Lung (tissue), 12 donors: ENCODE measurements around the gene GDNF. TPM values are rescaled to one million over a fixed set of nuclear protein-coding genes. Genes with fewer than 3 reads are reported as not detected.

Source experiments
- ATAC-seq: fragments of 200-7000 bp; cut with Tn5 transposase; one replicate; pipeline ENCODE4 v1.9.1; 2020; ENCODE audit warnings: moderate number of reproducible peaks; ENCODE audit not compliant: insufficient read depth, low FRiP score
- DNase-seq, 3 donors: peaks; one replicate each; pipeline ENCODE4 v3.0.0-alpha.2; 2013 to 2017
- H3K27ac ChIP-seq, 2 donors: one replicate each; pipeline ENCODE4 v1.5.1; 2013; ENCODE audit warnings: mild to moderate bottlenecking in 2 of 2, moderate library complexity in 2 of 2, control low read depth in 1 of 2, inconsistent platforms in 1 of 2, low read depth in 1 of 2, low read length in 1 of 2
- H3K27me3 ChIP-seq, 3 donors: one replicate each; pipeline ENCODE4 v1.5.1; 2013; ENCODE audit warnings: low read length in 2 of 3; ENCODE audit not compliant: control insufficient read depth in 3 of 3, insufficient read depth in 3 of 3
- H3K36me3 ChIP-seq, 4 donors: one replicate each; pipeline ENCODE4 v1.5.1; 2013; ENCODE audit warnings: low read length in 4 of 4, mild to moderate bottlenecking in 1 of 4, moderate library complexity in 1 of 4; ENCODE audit not compliant: control insufficient read depth in 4 of 4, insufficient read depth in 4 of 4
- H3K4me1 ChIP-seq, 5 donors: one replicate each; pipeline ENCODE4 v1.5.1; 2013; ENCODE audit warnings: low read length in 5 of 5, mild to moderate bottlenecking in 2 of 5, moderate library complexity in 1 of 5; ENCODE audit not compliant: control insufficient read depth in 5 of 5, insufficient read depth in 5 of 5
- H3K4me3 ChIP-seq: one replicate; pipeline ENCODE4 v1.5.1; 2013; ENCODE audit warnings: mild to moderate bottlenecking, control low read depth, moderate library complexity
- H3K9ac ChIP-seq, 2 donors: one replicate each; pipeline ENCODE4 v1.5.1; 2013; ENCODE audit warnings: low read length in 2 of 2, control low read depth in 1 of 2; ENCODE audit not compliant: insufficient read depth in 1 of 2
- H3K9me3 ChIP-seq, 4 donors: one replicate each; pipeline ENCODE4 v1.5.1; 2013; ENCODE audit warnings: low read length in 3 of 4, mild to moderate bottlenecking in 1 of 4, moderate library complexity in 1 of 4; ENCODE audit not compliant: control insufficient read depth in 4 of 4, insufficient read depth in 3 of 4
- CTCF ChIP-seq: IDR thresholded peaks from 2 replicates; pipeline ENCODE4 v1.5.1; 2012; ENCODE audit warnings: mild to moderate bottlenecking; ENCODE audit errors: control extremely low read depth, extremely low read depth
- WGBS, 2 donors: extraction: QIAGEN DNeasy Blood & Tissue Kit; methylation state at CpG; one replicate each; pipeline ENCODE4 v1.1.7; 2013; 5-methylcytosine and 5-hydroxymethylcytosine counted together
- polyA plus RNA-seq, 2 donors: library from polyadenylated mRNA; stranded (reverse); fragments of 200-250 nt; gene quantifications; one replicate each; pipeline ENCODE4 v1.2.1, GENCODE V29; 2013
- total RNA-seq, 2 donors: library from RNA; depleted of rRNA in 1 of 2; stranded (reverse); fragments of >200 nt in 1 of 2; gene quantifications; one replicate each; pipeline ENCODE4 v1.2.1, GENCODE V29; 2014 to 2021
- donor health status: control.
- donor health status: control.
- donor health status: Bipolar disorder and iron deficiency.
- donor health status: healthy.
- donor health status: DM: yes; HTN: yes; CAD: no.

Gene GDNF
- total and polyA plus RNA-seq, 4 donors, result 0.05 TPM; not detected in 3

- Histone ChIP-seq H3K4me3 (no peak overlapping the region), H3K36me3 (no peaks in the 10 kb centered on the region), H3K9me3 (peaks cover 0 to 2% (median 0%) of the 10 kb centered on the region in 4 donors), H3K27me3 (no peaks in the 10 kb centered on the region), H3K27ac (no peak overlapping the region), H3K9ac (no peak overlapping the region), H3K4me1 (peaks cover 0 to 2% (median 0%) of the 10 kb centered on the region in 5 donors)
- ATAC-seq (no peak), DNase-seq (no peak)
- TF ChIP-seq CTCF, result no peak
- 88 to 91% methylated on average over 3 of the region's 3 CpGs for WGBS, 2 donors
These were observed 23.5 kb downstream of the GDNF start for GRCh38 chr5:37816331-37816730.

GRCh38 chr5:37815913-37816312, 23.9 kb downstream of the GDNF start:
- DNase-seq, result no peak
- 83 to 89% methylated on average over 7 of the region's 7 CpGs for WGBS, 2 donors
- no peaks in the 10 kb centered on the region for H3K36me3 ChIP-seq
- no peaks in the 10 kb centered on the region for H3K27me3 ChIP-seq
- H3K9ac ChIP-seq, result no peak overlapping the region
- H3K27ac ChIP-seq, result no peak overlapping the region
- no peak for TF ChIP-seq CTCF
- H3K4me1 ChIP-seq, result peaks cover 0 to under 1% (median 0%) of the 10 kb centered on the region in 5 donors
- H3K4me3 ChIP-seq, result no peak overlapping the region
- H3K9me3 ChIP-seq, result peaks cover 0 to 2% (median 0%) of the 10 kb centered on the region in 4 donors
- ATAC-seq, result no peak

GRCh38 chr5:37814699-37815098, 25.1 kb downstream of the GDNF start:
- no peak overlapping the region for H3K27ac ChIP-seq
- no peak for ATAC-seq
- TF ChIP-seq CTCF, result no peak

GRCh38 chr5:37812365-37812764, 27.5 kb downstream of the GDNF start:
- Histone ChIP-seq H3K4me1 (no peaks in the 10 kb centered on the region), H3K27ac (no peak overlapping the region), H3K9ac (no peak overlapping the region), H3K9me3 (peaks cover 0 to 2% (median 0%) of the 10 kb centered on the region in 4 donors), H3K27me3 (no peaks in the 10 kb centered on the region), H3K4me3 (no peak overlapping the region), H3K36me3 (no peaks in the 10 kb centered on the region)
- TF ChIP-seq CTCF, result no peak
- 92 to 98% methylated on average over 2 of the region's 2 CpGs for WGBS, 2 donors
- no peak for ATAC-seq
- DNase-seq, result no peak

More at GRCh38 chr5:37814699-37815098, 25.1 kb downstream of the GDNF start:
- Histone ChIP-seq H3K36me3 (no peaks in the 10 kb centered on the region), H3K27me3 (no peaks in the 10 kb centered on the region), H3K9ac (no peak overlapping the region), H3K4me3 (no peak overlapping the region), H3K4me1 (no peaks in the 10 kb centered on the region), H3K9me3 (peaks cover 0 to 2% (median 0%) of the 10 kb centered on the region in 4 donors)
- WGBS, 2 donors, result 35 to 40% methylated on average over 11 of the region's 11 CpGs
- DNase-seq, result peak in 1 of 3 donors; percentile 3
